Liver (tissue), 3 donors: ENCODE results near the gene RNF151.

Experiments used
- GABPA ChIP-seq, 2 donors: IDR thresholded peaks in 1 of 2; conservative IDR thresholded peaks in 1 of 2; 2 replicates each; pipeline ENCODE4 v1.6.1; 2016; ENCODE audit warnings: antibody characterized with exemption in 2 of 2, mild to moderate bottlenecking in 1 of 2, moderate library complexity in 1 of 2
- RAD21 ChIP-seq, 2 donors: IDR thresholded peaks; 2 replicates each; pipeline ENCODE4 v1.6.1; 2016; ENCODE audit warnings: antibody characterized with exemption in 2 of 2, mild to moderate bottlenecking in 2 of 2
- TAF1 ChIP-seq: conservative IDR thresholded peaks from 2 replicates; pipeline ENCODE4 v1.6.1; 2016; ENCODE audit warnings: antibody characterized with exemption, mild to moderate bottlenecking
- YY1 ChIP-seq: IDR thresholded peaks from 2 replicates; pipeline ENCODE4 v1.6.1; 2016; ENCODE audit warnings: antibody characterized with exemption, mild to moderate bottlenecking
- TF ChIP-seq, protein P1 (sequence below): IDR thresholded peaks from 2 replicates; pipeline ENCODE4 v1.6.1; 2016; ENCODE audit warnings: antibody characterized with exemption, mild to moderate bottlenecking
- TF ChIP-seq, protein P2 (sequence below): fragments of 150-350 bp; IDR thresholded peaks from 2 replicates; pipeline ENCODE4 v1.5.1; 2017; ENCODE audit warnings: improper control_type of control experiment, low read depth, low read length; ENCODE audit not compliant: missing input control
- TF ChIP-seq, protein P3 (sequence below): IDR thresholded peaks from 2 replicates; pipeline ENCODE4 v1.6.1; 2016; ENCODE audit warnings: antibody characterized with exemption
- donor health status: healthy.
- donor health status: healthy.

DNA sequence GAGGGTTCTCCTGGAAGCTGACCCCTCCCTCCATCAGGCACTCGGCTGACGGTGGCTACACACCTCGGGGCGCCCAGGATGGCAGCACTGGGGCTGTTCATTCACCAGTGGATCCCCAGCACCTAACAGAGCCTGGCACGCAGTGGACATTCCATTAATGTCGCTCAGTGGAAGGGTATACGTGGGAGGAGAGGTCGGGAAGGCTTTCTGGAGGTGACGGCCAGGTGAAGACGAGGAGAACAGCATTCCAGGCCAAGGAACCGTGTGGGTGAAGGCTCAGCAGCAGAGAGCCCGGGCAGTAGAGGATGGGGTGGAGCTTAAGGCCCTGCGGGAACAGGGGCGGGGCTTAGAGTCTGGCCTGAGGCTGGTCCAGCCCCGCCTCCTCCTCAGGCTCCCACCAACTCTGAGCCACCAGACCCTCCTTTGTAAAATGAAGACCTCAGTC lies 45.9 kb upstream of the RNF151 start:
- TF ChIP-seq, protein P1, sequence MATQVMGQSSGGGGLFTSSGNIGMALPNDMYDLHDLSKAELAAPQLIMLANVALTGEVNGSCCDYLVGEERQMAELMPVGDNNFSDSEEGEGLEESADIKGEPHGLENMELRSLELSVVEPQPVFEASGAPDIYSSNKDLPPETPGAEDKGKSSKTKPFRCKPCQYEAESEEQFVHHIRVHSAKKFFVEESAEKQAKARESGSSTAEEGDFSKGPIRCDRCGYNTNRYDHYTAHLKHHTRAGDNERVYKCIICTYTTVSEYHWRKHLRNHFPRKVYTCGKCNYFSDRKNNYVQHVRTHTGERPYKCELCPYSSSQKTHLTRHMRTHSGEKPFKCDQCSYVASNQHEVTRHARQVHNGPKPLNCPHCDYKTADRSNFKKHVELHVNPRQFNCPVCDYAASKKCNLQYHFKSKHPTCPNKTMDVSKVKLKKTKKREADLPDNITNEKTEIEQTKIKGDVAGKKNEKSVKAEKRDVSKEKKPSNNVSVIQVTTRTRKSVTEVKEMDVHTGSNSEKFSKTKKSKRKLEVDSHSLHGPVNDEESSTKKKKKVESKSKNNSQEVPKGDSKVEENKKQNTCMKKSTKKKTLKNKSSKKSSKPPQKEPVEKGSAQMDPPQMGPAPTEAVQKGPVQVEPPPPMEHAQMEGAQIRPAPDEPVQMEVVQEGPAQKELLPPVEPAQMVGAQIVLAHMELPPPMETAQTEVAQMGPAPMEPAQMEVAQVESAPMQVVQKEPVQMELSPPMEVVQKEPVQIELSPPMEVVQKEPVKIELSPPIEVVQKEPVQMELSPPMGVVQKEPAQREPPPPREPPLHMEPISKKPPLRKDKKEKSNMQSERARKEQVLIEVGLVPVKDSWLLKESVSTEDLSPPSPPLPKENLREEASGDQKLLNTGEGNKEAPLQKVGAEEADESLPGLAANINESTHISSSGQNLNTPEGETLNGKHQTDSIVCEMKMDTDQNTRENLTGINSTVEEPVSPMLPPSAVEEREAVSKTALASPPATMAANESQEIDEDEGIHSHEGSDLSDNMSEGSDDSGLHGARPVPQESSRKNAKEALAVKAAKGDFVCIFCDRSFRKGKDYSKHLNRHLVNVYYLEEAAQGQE, result no peak
- TF ChIP-seq, protein P2, sequence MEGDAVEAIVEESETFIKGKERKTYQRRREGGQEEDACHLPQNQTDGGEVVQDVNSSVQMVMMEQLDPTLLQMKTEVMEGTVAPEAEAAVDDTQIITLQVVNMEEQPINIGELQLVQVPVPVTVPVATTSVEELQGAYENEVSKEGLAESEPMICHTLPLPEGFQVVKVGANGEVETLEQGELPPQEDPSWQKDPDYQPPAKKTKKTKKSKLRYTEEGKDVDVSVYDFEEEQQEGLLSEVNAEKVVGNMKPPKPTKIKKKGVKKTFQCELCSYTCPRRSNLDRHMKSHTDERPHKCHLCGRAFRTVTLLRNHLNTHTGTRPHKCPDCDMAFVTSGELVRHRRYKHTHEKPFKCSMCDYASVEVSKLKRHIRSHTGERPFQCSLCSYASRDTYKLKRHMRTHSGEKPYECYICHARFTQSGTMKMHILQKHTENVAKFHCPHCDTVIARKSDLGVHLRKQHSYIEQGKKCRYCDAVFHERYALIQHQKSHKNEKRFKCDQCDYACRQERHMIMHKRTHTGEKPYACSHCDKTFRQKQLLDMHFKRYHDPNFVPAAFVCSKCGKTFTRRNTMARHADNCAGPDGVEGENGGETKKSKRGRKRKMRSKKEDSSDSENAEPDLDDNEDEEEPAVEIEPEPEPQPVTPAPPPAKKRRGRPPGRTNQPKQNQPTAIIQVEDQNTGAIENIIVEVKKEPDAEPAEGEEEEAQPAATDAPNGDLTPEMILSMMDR, result no peak
- TF ChIP-seq YY1 (no peak), GABPA (IDR thresholded peaks at IDR 0.05 in 1 of 2, conservative IDR thresholded peaks at IDR 0.05 in 1 of 2) (no peak), RAD21 (IDR thresholded peaks at IDR 0.05) (no peak), TAF1 (no peak)
- TF ChIP-seq, protein P3, sequence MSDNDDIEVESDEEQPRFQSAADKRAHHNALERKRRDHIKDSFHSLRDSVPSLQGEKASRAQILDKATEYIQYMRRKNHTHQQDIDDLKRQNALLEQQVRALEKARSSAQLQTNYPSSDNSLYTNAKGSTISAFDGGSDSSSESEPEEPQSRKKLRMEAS, result no peak
